ENCODE measurements around the gene PPP1R3C. TPM values are rescaled to one million over a fixed set of nuclear protein-coding genes. Genes with fewer than 3 reads are reported as not detected.

PPP1R3C gene
- total and polyA plus RNA-seq, 2 donors from 2014 or later = 13.6 to 20.3 TPM

GRCh38 chr10:91610444-91610843, 22.4 kb downstream of the PPP1R3C start:
- intact Hi-C loops (cut with DNase I) = no loop called here
- Histone ChIP-seq H3K4me3 (ENCODE audit: low read length in 3 of 3) (no peak overlapping the region), H3K9ac (ENCODE audit: low read length in 3 of 3) (no peak overlapping the region), H3K9me3 (ENCODE audit: control insufficient read depth in 2 of 3, insufficient read depth in 1 of 3, low read length in 3 of 3) (peaks cover 0 to 7% (median 0%) of the 10 kb centered on the region in 3 donors), H3K36me3 (ENCODE audit: control insufficient read depth in 2 of 3, insufficient read depth in 3 of 3, low read length in 3 of 3) (no peaks in the 10 kb centered on the region), H3K27ac (ENCODE audit: low read depth in 2 of 2, low read length in 2 of 2) (no peak overlapping the region), H3K27me3 (ENCODE audit: control insufficient read depth, insufficient read depth, low read length) (no peaks in the 10 kb centered on the region), H3K4me1 (ENCODE audit: control insufficient read depth in 2 of 3, insufficient read depth in 2 of 3, low read depth in 1 of 3, low read length in 3 of 3) (peaks cover 6 to 21% (median 21%) of the 10 kb centered on the region in 3 donors)
- TF ChIP-seq CTCF (IDR thresholded peaks at IDR 0.05; ENCODE audit: borderline replicate concordance, extremely low read depth, insufficient read depth) = no peak
- FAIRE-seq (no peak), DNase-seq (no peak)

- FAIRE-seq (no peak), DNase-seq (no peak)
- peaks cover 0 to 7% (median 0%) of the 10 kb centered on the region in 3 donors for H3K9me3 ChIP-seq (ENCODE audit: control insufficient read depth in 2 of 3, insufficient read depth in 1 of 3, low read length in 3 of 3)
- intact Hi-C loops (cut with DNase I) = no loop called here
- H3K4me3 ChIP-seq (ENCODE audit: low read length in 3 of 3) = peak overlapping the region in 1 of 3 donors; percentile 53
- TF ChIP-seq CTCF (IDR thresholded peaks at IDR 0.05; ENCODE audit: borderline replicate concordance, extremely low read depth, insufficient read depth) = no peak
- H3K4me1 ChIP-seq (ENCODE audit: control insufficient read depth in 2 of 3, insufficient read depth in 2 of 3, low read depth in 1 of 3, low read length in 3 of 3) = peaks cover 9 to 40% (median 24%) of the 10 kb centered on the region in 3 donors
- peak overlapping the region; percentile 87 to 95 for H3K27ac ChIP-seq (ENCODE audit: low read depth in 2 of 2, low read length in 2 of 2)
- H3K9ac ChIP-seq (ENCODE audit: low read length in 3 of 3) = peak overlapping the region in 1 of 3 donors; percentile 77
- no peaks in the 10 kb centered on the region for H3K36me3 ChIP-seq (ENCODE audit: control insufficient read depth in 2 of 3, insufficient read depth in 3 of 3, low read length in 3 of 3)
- H3K27me3 ChIP-seq (ENCODE audit: control insufficient read depth, insufficient read depth, low read length) = no peaks in the 10 kb centered on the region
Observed at GRCh38 chr10:91607646-91608403, 25.0 kb downstream of the PPP1R3C start.

GRCh38 chr10:91605968-91606367, 26.9 kb downstream of the PPP1R3C start:
- H3K4me1 ChIP-seq (ENCODE audit: control insufficient read depth in 2 of 3, insufficient read depth in 2 of 3, low read depth in 1 of 3, low read length in 3 of 3) = peaks cover 9 to 45% (median 18%) of the 10 kb centered on the region in 3 donors
- FAIRE-seq (no peak), DNase-seq (no peak)
- intact Hi-C loops (cut with DNase I) = no loop called here
- no peak overlapping the region for H3K27ac ChIP-seq (ENCODE audit: low read depth in 2 of 2, low read length in 2 of 2)
- H3K27me3 ChIP-seq (ENCODE audit: control insufficient read depth, insufficient read depth, low read length) = no peaks in the 10 kb centered on the region
- H3K9me3 ChIP-seq (ENCODE audit: control insufficient read depth in 2 of 3, insufficient read depth in 1 of 3, low read length in 3 of 3) = peaks cover 0 to 7% (median 0%) of the 10 kb centered on the region in 3 donors
- no peak for TF ChIP-seq CTCF (IDR thresholded peaks at IDR 0.05; ENCODE audit: borderline replicate concordance, extremely low read depth, insufficient read depth)
- no peaks in the 10 kb centered on the region for H3K36me3 ChIP-seq (ENCODE audit: control insufficient read depth in 2 of 3, insufficient read depth in 3 of 3, low read length in 3 of 3)
- H3K9ac ChIP-seq (ENCODE audit: low read length in 3 of 3) = no peak overlapping the region
- H3K4me3 ChIP-seq (ENCODE audit: low read length in 3 of 3) = no peak overlapping the region

Measured in kidney (tissue), 14 donors.